ENCODE data around the gene ABLIM2.

The ABLIM2 gene

GRCh38 chr4:8192748-8193738 lies 34.4 kb upstream of the ABLIM2 start:
- DNase-seq, result no peak

- DNase-seq, result no peak
Observed at GRCh38 chr4:8191136-8191747, 32.6 kb upstream of the ABLIM2 start.

GRCh38 chr4:8189551-8190466 lies 31.2 kb upstream of the ABLIM2 start:
- no peak for DNase-seq

- DNase-seq, result no peak
Observed at GRCh38 chr4:8188743-8189550, 30.3 kb upstream of the ABLIM2 start.

- no peak for DNase-seq
Observed at GRCh38 chr4:8188085-8188484, 29.5 kb upstream of the ABLIM2 start.

GRCh38 chr4:8185930-8186329 lies 27.3 kb upstream of the ABLIM2 start:
- no peak for DNase-seq

GRCh38 chr4:8185295-8185694 lies 26.7 kb upstream of the ABLIM2 start:
- no peak for DNase-seq

- no peak for DNase-seq
Observed at GRCh38 chr4:8184061-8184460, 25.4 kb upstream of the ABLIM2 start.

- DNase-seq, result no peak
Observed at GRCh38 chr4:8182858-8183725, 24.5 kb upstream of the ABLIM2 start.

GRCh38 chr4:8182294-8182693 lies 23.7 kb upstream of the ABLIM2 start:
- no peak for DNase-seq

GRCh38 chr4:8181844-8182243 lies 23.2 kb upstream of the ABLIM2 start:
- DNase-seq, result no peak

- no peak for DNase-seq
Observed at GRCh38 chr4:8181119-8181518, 22.5 kb upstream of the ABLIM2 start.

GRCh38 chr4:8180310-8181093 lies 21.9 kb upstream of the ABLIM2 start:
- no peak for DNase-seq

- DNase-seq, result no peak
Observed at GRCh38 chr4:8179771-8180170, 21.2 kb upstream of the ABLIM2 start.

- no peak for DNase-seq
Observed at GRCh38 chr4:8179074-8179473, 20.5 kb upstream of the ABLIM2 start.

GRCh38 chr4:8177956-8178355 lies 19.3 kb upstream of the ABLIM2 start:
- DNase-seq, result no peak

- no peak for DNase-seq
Observed at GRCh38 chr4:8177552-8177951, 18.9 kb upstream of the ABLIM2 start.

- no peak for DNase-seq
Observed at GRCh38 chr4:8176547-8177399, 18.2 kb upstream of the ABLIM2 start.

GRCh38 chr4:8175686-8176085 lies 17.1 kb upstream of the ABLIM2 start:
- no peak for DNase-seq
